ENCODE measurements around the gene FLACC1.
A peak's percentile ranks its signal among the peaks of the same experiment; 100 is the strongest.

FLACC1 gene

DNA sequence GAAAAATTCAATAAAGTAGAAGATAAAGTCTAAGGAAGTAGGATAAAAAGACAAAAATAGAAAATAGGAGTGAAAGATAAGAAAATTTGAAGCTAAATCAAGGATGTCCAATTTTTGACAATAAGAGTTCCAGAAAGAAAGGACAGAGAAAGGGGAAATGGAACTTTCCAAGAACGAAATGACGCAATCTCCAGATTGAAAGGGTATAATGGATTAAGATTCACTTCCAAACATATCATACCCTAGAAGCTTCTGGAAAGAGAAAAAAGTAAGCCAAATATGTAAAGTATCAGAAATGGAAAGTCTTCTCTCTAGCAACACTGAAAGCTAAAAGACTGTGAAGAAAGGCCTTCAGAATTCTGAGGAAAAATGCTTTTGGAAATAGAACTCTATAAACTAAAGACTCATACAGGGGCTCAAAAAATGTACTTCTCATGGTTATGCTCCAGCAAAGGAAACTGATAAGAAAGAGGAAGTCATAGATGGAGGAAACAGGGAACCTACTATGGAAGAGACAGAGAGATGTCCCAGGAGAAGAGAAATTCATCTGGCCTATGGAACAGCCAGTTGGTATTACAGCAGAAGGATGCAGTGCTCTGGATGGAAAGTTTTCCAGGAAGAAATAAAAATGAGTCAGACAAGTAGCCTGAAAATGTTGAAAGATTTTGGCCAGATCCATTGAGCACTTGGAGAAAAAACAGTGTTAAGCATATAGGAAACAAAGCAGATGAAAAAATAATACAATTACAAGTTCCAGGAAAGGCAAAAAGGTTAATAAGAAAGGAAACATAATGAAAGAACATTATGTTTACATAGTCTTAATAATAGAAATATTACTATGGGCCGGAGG, 76.7 kb downstream of the FLACC1 start:
- no peak for DNase-seq
- intact Hi-C loops (cut with DNase I): no loop called here

DNA sequence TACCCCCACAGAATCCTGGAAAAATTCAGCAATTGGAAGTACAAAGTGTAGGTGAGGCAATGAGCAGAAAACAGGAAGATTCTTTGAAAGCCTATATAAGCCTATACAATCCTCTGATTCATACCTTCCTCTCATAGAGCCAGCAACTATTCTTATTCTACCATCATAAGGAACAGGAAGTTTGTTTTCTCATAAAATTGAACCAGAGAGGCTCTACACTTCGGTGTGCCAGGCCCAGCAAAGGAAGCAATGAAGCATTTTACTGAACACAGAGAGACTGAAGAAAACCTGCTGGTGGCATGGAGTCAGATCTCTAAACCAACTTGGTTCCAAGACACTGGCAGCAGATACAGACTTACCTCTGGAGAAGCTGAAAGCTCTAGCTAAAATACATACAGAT, 78.1 kb downstream of the FLACC1 start:
- intact Hi-C loops (cut with DNase I): no loop called here
- no peak for DNase-seq

GRCh38 chr2:201276511-201276910, 80.6 kb downstream of the FLACC1 start:
- DNase-seq: no peak
- intact Hi-C loops (cut with DNase I): no loop called here

GRCh38 chr2:201275990-201276389, 81.2 kb downstream of the FLACC1 start:
- no peak for DNase-seq
- intact Hi-C loops (cut with DNase I): no loop called here

- intact Hi-C loops (cut with DNase I): no loop called here
- DNase-seq: peak in 1 of 10 donors; percentile 18
Observed at GRCh38 chr2:201275069-201275468, 82.1 kb downstream of the FLACC1 start.

DNA sequence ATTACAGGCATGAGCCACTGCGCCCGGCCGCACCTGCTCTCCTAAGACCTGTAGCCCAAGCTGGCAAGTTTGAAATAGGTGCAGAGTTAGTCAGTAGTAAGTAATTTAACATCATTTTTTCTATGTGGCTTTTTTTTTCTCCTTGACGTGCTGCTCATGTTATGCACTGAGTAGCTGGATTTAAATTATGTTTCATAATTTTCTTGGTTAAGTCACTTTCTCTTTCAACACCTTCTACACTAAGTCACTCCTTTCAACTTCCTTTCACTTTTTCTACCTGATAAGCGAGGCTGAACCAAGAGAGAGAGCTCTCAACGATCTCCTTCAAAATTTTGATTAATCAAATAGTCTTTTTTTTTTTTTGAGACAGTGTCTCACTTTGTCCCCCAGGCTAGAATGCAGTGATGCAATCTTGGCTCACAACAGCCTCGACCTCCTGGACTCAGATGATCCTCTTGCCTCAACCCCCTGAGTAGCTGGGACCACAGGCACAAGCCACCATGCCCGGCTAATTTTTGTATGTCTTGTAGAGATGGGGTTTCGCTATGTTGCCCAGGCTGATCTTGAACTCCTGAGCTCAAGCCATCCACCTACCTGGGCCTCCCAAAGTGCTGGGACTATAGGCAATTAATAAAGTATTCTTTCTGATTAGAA, 83.7 kb downstream of the FLACC1 start:
- DNase-seq: no peak
- intact Hi-C loops (cut with DNase I): no loop called here

DNA sequence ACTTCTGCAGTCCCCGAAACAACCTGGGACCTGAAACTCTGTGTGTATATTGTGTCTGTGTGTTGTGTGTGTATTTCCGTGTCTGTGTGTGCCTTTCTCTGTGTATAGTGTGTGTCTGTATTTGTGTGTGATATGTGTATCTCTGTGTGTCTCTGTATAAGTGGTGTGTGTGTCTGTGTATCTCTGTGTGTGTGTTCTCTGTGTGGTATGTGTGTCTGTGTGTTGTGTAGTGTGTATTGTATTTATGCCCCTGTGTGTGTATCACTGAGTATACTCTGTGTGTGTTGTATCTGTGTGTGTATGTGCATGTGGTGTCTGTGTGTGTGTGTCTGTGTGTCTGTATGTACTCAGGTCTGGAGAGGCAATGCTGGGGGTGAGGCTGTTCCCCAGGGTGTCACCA, 85.2 kb downstream of the FLACC1 start:
- no peak for DNase-seq
- intact Hi-C loops (cut with DNase I): no loop called here

DNA sequence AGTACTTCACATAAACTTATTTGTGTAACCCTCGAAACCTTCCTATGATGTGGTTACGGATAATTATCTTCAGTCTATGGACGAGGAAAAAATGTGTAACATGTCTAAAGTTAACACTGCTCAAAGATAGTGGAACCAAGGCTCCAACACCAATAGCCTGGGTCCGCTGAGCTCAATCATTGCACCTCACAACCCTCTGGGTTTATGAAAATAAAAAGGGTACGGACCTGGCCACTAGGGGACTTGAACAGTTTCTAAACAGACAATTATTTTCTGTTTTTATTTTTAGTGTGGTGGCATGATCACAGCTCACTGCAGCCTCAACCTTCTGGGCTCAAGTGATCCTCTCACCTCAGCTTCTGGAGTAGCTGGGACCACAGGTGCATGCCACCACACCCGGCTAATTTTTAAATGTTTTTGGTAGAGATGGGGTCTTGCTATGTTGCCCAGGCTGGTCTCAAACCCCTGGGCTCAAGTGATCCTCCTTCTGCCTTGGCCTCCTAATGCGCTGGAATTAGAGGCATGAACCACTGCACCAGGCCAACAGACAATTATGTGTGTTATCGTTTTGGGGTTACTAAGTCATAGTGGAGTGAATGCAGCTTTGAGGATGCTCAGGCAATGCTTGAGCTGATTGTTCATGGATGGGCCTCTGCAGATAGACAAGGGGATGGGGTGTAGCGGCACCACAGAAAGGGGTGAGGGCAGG, 86.7 kb downstream of the FLACC1 start:
- no peak for DNase-seq
- intact Hi-C loops (cut with DNase I): no loop called here

DNA sequence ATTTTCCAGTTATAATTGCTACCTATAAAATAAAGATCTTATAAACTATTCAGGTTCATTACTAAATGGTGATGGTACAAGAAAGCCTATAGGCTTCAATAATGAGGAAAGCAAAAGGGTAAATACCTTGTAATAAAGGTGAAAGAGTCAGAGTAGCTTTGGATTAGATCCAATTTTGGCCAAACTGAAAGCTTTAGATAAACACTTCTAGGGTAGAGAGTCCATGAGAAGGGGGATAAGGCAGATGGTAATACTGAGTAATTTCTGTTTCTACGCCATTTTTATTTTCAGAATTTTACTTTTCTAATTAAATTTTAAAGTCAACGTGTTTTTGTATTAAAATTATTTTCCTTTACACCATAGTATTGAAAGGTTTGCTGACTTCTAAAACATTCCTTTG, 87.4 kb downstream of the FLACC1 start:
- DNase-seq: no peak
- intact Hi-C loops (cut with DNase I): no loop called here

DNA sequence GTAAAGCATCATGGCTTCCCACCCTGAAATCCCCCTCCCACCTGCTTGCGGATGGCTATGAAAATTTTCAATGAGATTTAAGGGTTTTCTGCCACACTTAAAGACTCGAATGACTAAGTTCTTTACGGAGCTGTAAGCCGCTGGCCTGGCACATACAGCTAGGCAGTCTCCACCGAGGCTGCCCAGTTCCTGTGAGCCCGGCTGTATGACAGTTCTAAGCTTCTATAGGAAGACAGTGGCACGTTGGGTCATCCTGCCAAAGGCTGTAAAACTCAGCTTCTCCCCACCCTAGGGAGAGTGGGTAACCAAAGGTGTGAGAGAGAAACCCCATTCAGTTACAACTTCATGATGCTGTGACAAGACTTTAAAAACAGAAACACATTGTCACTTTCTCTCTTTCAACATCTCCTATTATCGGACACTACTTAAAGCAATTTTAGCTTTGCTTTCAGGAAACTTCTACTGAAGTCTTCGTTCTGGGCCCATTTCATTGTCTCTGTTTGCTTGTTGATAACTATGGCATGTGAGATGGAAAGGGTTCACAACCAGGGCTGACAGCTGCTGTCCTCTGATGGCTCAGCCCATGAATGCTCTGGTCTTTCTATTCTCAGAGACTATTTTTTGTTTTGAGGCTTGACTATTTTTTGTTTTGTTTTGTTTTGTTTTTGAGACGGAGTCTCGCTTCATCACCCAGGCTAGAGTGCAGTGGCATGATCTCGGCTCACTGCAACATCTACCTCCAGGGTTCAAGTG, 89.7 kb downstream of the FLACC1 start:
- intact Hi-C loops (cut with DNase I): no loop called here
- no peak for DNase-seq

DNA sequence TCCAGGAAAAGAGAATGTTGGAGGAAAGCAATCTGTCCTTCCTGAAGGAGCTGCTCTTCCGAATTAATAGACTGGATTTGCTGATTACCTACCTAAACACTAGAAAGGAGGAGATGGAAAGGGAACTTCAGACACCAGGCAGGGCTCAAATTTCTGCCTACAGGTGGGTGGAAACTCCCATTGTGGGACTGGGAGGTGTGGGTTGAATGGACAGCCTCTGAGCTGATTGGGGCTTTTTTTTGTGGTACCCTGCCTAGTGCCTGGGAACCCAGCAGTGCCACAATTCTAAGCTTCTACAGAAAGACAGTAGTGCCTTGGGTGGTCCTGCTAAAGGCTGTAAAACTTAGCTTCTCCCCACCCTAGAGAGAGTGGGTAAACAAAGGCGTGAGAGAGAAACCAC, 90.5 kb downstream of the FLACC1 start:
- intact Hi-C loops (cut with DNase I): no loop called here
- DNase-seq: no peak

- intact Hi-C loops (cut with DNase I): no loop called here
- no peak for DNase-seq
Observed at GRCh38 chr2:201264472-201265173, 92.5 kb downstream of the FLACC1 start.

DNA sequence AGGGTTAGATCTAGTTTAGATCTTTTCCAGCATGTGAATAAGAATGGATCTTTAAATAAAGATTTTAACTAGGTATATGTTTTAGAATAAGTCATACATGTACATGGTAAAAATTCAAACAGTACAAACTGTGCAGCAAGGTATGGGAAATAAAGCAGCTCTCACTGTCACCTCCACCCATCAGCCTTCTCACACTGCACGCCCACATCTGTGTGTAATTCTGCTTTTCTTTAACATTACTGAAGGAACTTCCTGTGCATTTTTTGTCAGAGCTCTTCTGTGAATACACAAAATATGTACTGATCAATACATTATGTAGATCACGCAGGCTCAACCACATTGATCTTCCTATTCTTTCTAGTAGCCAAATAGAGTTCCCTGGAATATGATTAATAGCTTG, 93.4 kb downstream of the FLACC1 start:
- no peak for DNase-seq
- intact Hi-C loops (cut with DNase I): no loop called here

- DNase-seq: no peak
- intact Hi-C loops (cut with DNase I): no loop called here
Observed at GRCh38 chr2:201262718-201263117, 94.4 kb downstream of the FLACC1 start.

GRCh38 chr2:201261906-201262305, 95.2 kb downstream of the FLACC1 start:
- DNase-seq: no peak
- intact Hi-C loops (cut with DNase I): no loop called here

DNA sequence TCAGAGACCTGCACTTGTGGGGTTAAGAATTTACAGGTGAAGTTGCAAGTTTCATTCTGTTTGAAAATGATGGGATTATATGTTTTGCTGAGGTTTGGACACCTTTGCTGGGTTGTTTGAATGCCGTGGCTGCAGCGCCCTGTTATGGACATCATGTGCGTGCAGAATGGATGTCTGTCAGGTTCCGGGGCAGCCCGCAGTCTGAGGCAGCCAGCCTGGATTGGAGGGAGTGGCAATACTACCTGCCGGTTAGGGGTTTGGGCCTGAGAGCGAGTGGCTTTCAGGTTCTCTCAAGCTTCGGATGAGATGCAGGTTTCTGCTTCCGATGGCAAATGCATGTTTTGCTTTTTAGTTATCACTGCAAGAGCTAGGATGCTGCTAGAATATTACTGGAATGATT, 95.7 kb downstream of the FLACC1 start:
- intact Hi-C loops (cut with DNase I): no loop called here
- DNase-seq: peak in 1 of 10 donors; percentile 67

- intact Hi-C loops (cut with DNase I): no loop called here
- DNase-seq: no peak
Observed at GRCh38 chr2:201260302-201260800, 96.8 kb downstream of the FLACC1 start, which contains the start of gene CASP8. Gene CASP8, plus strand, starts transcription at chr2:201260536. Its CDS starts 5,951 bp downstream, at chr2:201266487.

- intact Hi-C loops (cut with DNase I): no loop called here
- DNase-seq: no peak
Observed at GRCh38 chr2:201258666-201259615, 98.2 kb downstream of the FLACC1 start.
